ENCODE results near the gene SLITRK1.

GRCh38 chr13:83907196-83907989 lies 25.1 kb upstream of the SLITRK1 start:
- no peak for TF ChIP-seq POLR2AphosphoS5 (IDR thresholded peaks at IDR 0.05)
- TF ChIP-seq POLR2A (IDR thresholded peaks at IDR 0.05) = no peak
